ENCODE results near the gene CCDC93.
"Not testable (repeated sequence)": the region's sequence is repeated elsewhere in the genome, so short reads cannot be mapped to it uniquely, and the experiment has no call there.

CCDC93 gene

DNA sequence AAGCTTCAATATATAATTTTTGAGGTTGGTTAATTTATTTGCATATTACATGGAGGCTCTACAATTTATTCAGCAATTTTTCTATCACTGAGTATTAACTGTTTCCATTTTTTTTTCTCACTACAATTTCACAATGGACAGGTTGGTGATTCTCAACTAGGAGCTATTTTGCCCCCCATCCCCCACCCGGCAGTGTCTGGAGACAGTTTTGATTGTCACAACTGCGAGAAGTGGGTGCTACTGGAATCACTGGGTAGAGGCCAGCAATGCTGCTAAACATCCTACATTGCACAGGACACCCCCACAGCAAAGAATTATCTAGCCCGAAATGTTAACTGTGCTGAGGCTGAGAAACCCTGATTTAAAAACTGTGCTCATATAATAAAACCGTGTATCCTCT, 82.6 kb downstream of the CCDC93 start:
- no peak overlapping the region for H3K14ac ChIP-seq (ENCODE audit: low read length in 2 of 2)
- no peaks in the 10 kb centered on the region for H3K27me3 ChIP-seq (ENCODE audit: control insufficient read depth in 1 of 2, insufficient read depth in 1 of 2, low read length in 2 of 2)
- no peak overlapping the region for H2BK120ac ChIP-seq (ENCODE audit: low read depth, low read length)
- no peak overlapping the region for H3K4ac ChIP-seq (ENCODE audit: low read depth in 1 of 2, low read length in 2 of 2)
- no peak overlapping the region for H4K91ac ChIP-seq (ENCODE audit: low read length)
- no peak overlapping the region for H2AFZ ChIP-seq (ENCODE audit: low read depth, low read length)
- no peaks in the 10 kb centered on the region for H3K4me1 ChIP-seq (ENCODE audit: control insufficient read depth, insufficient read depth, low read depth, low read length)
- peaks cover 15% of the 10 kb centered on the region for H3K79me1 ChIP-seq (replicated peaks; ENCODE audit: low read length, poor library complexity, severe bottlenecking)
- H2BK15ac ChIP-seq (ENCODE audit: low read depth, poor library complexity, severe bottlenecking): no peak overlapping the region
- H3K9me3 ChIP-seq (ENCODE audit: control insufficient read depth, low read length): no peaks in the 10 kb centered on the region
- no peak overlapping the region for H3K27ac ChIP-seq (ENCODE audit: low read length, poor library complexity, severe bottlenecking)
- no peak overlapping the region for H2BK5ac ChIP-seq (ENCODE audit: low read depth, low read length, poor library complexity, severe bottlenecking)
- no peak overlapping the region for H3K9ac ChIP-seq (ENCODE audit: low read length)
- no peak overlapping the region for H3K18ac ChIP-seq (ENCODE audit: low read depth in 1 of 2, low read length in 2 of 2)
- no peak for DNase-seq
- peaks cover 48 to 72% of the 10 kb centered on the region in 2 experiments for H3K36me3 ChIP-seq (ENCODE audit: control insufficient read depth in 1 of 2, insufficient read depth in 2 of 2, low read depth in 1 of 2, low read length in 2 of 2)
- WGBS: 97% methylated on average over 2 of the region's 4 CpGs
- no peak overlapping the region for H2AK5ac ChIP-seq (ENCODE audit: low read length, severe bottlenecking)
- H2BK12ac ChIP-seq (ENCODE audit: low read length in 2 of 2): no peak overlapping the region
- H3K4me3 ChIP-seq (ENCODE audit: insufficient read depth in 1 of 2, low read depth in 1 of 2, low read length in 2 of 2): no peak overlapping the region
- no peak overlapping the region for H3K4me2 ChIP-seq (ENCODE audit: low read length, poor library complexity, severe bottlenecking)
- no peak overlapping the region for H3K23ac ChIP-seq (ENCODE audit: low read length in 2 of 2)
- no peak overlapping the region for H4K8ac ChIP-seq (ENCODE audit: low read length)

DNA sequence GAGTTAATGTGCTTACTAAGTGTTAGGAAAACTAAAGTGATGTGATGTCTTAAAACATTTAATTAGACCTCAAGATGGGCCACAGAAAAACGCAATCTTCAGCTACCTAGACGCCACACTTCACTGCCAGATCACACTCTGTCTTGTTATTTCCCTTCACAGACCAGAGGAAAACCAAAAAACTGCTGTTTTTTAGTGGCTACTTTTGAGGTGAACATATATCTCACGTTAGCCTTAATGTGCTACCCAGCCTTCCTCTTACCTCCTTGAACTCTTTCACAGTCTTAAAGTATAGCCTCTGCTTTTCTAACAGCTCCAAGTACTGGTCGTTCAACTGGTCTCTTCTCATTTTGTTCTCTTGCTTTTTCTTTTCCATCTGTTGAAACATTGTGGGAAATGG, 83.1 kb downstream of the CCDC93 start:
- Histone ChIP-seq H3K4me1 (ENCODE audit: control insufficient read depth, insufficient read depth, low read depth, low read length) (no peaks in the 10 kb centered on the region), H2AFZ (ENCODE audit: low read depth, low read length) (no peak overlapping the region), H3K79me1 (replicated peaks; ENCODE audit: low read length, poor library complexity, severe bottlenecking) (peaks cover 15% of the 10 kb centered on the region), H3K27ac (ENCODE audit: low read length, poor library complexity, severe bottlenecking) (no peak overlapping the region), H4K91ac (ENCODE audit: low read length) (no peak overlapping the region), H3K27me3 (ENCODE audit: control insufficient read depth in 1 of 2, insufficient read depth in 1 of 2, low read length in 2 of 2) (no peaks in the 10 kb centered on the region), H3K36me3 (ENCODE audit: control insufficient read depth in 1 of 2, insufficient read depth in 2 of 2, low read depth in 1 of 2, low read length in 2 of 2) (peaks cover 45 to 67% of the 10 kb centered on the region in 2 experiments), H3K4ac (ENCODE audit: low read depth in 1 of 2, low read length in 2 of 2) (no peak overlapping the region), H3K4me3 (ENCODE audit: insufficient read depth in 1 of 2, low read depth in 1 of 2, low read length in 2 of 2) (no peak overlapping the region), H2BK5ac (ENCODE audit: low read depth, low read length, poor library complexity, severe bottlenecking) (no peak overlapping the region), H3K4me2 (ENCODE audit: low read length, poor library complexity, severe bottlenecking) (no peak overlapping the region), H3K14ac (ENCODE audit: low read length in 2 of 2) (no peak overlapping the region), H2BK120ac (ENCODE audit: low read depth, low read length) (no peak overlapping the region), H2AK5ac (ENCODE audit: low read length, severe bottlenecking) (no peak overlapping the region), H3K23ac (ENCODE audit: low read length in 2 of 2) (no peak overlapping the region), H3K9ac (ENCODE audit: low read length) (no peak overlapping the region), H3K18ac (ENCODE audit: low read depth in 1 of 2, low read length in 2 of 2) (no peak overlapping the region), H2BK12ac (ENCODE audit: low read length in 2 of 2) (no peak overlapping the region), H3K9me3 (ENCODE audit: control insufficient read depth, low read length) (no peaks in the 10 kb centered on the region), H4K8ac (ENCODE audit: low read length) (no peak overlapping the region), H2BK15ac (ENCODE audit: low read depth, poor library complexity, severe bottlenecking) (no peak overlapping the region)
- WGBS: 100% methylated on average over 4 of the region's 4 CpGs
- no peak for DNase-seq

DNA sequence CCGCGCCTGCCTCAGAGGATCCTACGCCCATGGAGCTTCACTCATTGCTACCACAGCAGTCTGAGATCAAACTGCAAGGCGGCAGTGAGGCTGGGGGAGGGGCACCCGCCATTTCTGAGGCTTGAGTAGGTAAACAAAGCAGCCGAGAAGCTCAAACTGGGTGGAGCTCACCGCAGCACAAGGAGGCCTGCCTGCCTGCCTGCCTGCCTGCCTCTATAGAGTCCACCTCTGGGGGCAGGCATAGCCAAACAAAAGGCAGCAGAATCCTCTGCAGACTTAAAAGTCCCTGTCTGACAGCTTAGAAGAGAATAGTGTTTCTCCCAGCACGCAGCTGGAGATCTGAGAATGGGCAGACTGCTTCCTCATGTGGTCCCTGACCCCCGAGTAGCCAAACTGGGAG, 90.4 kb downstream of the CCDC93 start:
- DNase-seq; H3K4me3 ChIP-seq (ENCODE audit: insufficient read depth in 1 of 2, low read depth in 1 of 2, low read length in 2 of 2); H2BK15ac ChIP-seq (ENCODE audit: low read depth, poor library complexity, severe bottlenecking); H3K9me3 ChIP-seq (ENCODE audit: control insufficient read depth, low read length); H3K4me2 ChIP-seq (ENCODE audit: low read length, poor library complexity, severe bottlenecking); H3K27me3 ChIP-seq (ENCODE audit: control insufficient read depth in 1 of 2, insufficient read depth in 1 of 2, low read length in 2 of 2); H3K4me1 ChIP-seq (ENCODE audit: control insufficient read depth, insufficient read depth, low read depth, low read length); H3K18ac ChIP-seq (ENCODE audit: low read depth in 1 of 2, low read length in 2 of 2); H2BK12ac ChIP-seq (ENCODE audit: low read length in 2 of 2); H3K9ac ChIP-seq (ENCODE audit: low read length); H4K91ac ChIP-seq (ENCODE audit: low read length); H3K14ac ChIP-seq (ENCODE audit: low read length in 2 of 2); H3K23ac ChIP-seq (ENCODE audit: low read length in 2 of 2); H4K8ac ChIP-seq (ENCODE audit: low read length); H3K27ac ChIP-seq (ENCODE audit: low read length, poor library complexity, severe bottlenecking); H2AFZ ChIP-seq (ENCODE audit: low read depth, low read length); H2BK5ac ChIP-seq (ENCODE audit: low read depth, low read length, poor library complexity, severe bottlenecking); H2AK5ac ChIP-seq (ENCODE audit: low read length, severe bottlenecking); H3K79me1 ChIP-seq (replicated peaks; ENCODE audit: low read length, poor library complexity, severe bottlenecking); H3K4ac ChIP-seq (ENCODE audit: low read depth in 1 of 2, low read length in 2 of 2); H2BK120ac ChIP-seq (ENCODE audit: low read depth, low read length): not testable (repeated sequence)
- WGBS: 95% methylated on average over 9 of the region's 9 CpGs
- H3K36me3 ChIP-seq (ENCODE audit: control insufficient read depth in 1 of 2, insufficient read depth in 2 of 2, low read depth in 1 of 2, low read length in 2 of 2): peaks cover 37 to 48% of the 10 kb centered on the region in 2 experiments

DNA sequence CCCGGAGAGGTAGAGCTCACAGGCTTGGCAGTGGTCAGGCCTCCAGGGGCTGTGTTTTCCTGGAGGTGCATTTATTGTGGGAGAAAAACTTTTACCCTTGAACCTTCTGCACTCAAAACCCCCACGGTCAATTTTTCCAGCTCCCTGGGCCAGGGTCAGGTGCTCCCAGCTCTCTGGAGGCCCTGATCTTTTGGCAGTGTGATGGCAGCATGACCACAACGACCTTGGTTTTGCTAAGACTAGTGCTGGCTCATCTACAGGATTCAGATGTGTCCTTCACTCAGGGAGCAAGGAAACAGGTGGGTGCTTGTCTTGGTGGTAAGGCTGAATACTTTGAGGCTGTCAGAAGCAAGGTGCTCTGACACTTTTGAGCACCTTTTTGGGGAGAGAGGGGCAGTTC, 92.3 kb downstream of the CCDC93 start:
- Histone ChIP-seq H3K23ac (ENCODE audit: low read length in 2 of 2) (no peak overlapping the region), H3K18ac (ENCODE audit: low read depth in 1 of 2, low read length in 2 of 2) (no peak overlapping the region), H3K27me3 (ENCODE audit: control insufficient read depth in 1 of 2, insufficient read depth in 1 of 2, low read length in 2 of 2) (no peaks in the 10 kb centered on the region), H3K36me3 (ENCODE audit: control insufficient read depth in 1 of 2, insufficient read depth in 2 of 2, low read depth in 1 of 2, low read length in 2 of 2) (peaks cover 49 to 67% of the 10 kb centered on the region in 2 experiments), H3K79me1 (replicated peaks; ENCODE audit: low read length, poor library complexity, severe bottlenecking) (peaks cover 5% of the 10 kb centered on the region), H2AFZ (ENCODE audit: low read depth, low read length) (no peak overlapping the region), H2BK12ac (ENCODE audit: low read length in 2 of 2) (no peak overlapping the region), H3K9me3 (ENCODE audit: control insufficient read depth, low read length) (no peaks in the 10 kb centered on the region), H2BK120ac (ENCODE audit: low read depth, low read length) (no peak overlapping the region), H4K91ac (ENCODE audit: low read length) (no peak overlapping the region), H3K4ac (ENCODE audit: low read depth in 1 of 2, low read length in 2 of 2) (no peak overlapping the region), H2BK15ac (ENCODE audit: low read depth, poor library complexity, severe bottlenecking) (no peak overlapping the region), H3K4me1 (ENCODE audit: control insufficient read depth, insufficient read depth, low read depth, low read length) (no peaks in the 10 kb centered on the region), H3K4me2 (ENCODE audit: low read length, poor library complexity, severe bottlenecking) (no peak overlapping the region), H4K8ac (ENCODE audit: low read length) (no peak overlapping the region), H2AK5ac (ENCODE audit: low read length, severe bottlenecking) (no peak overlapping the region), H3K14ac (ENCODE audit: low read length in 2 of 2) (no peak overlapping the region), H3K9ac (ENCODE audit: low read length) (no peak overlapping the region), H3K27ac (ENCODE audit: low read length, poor library complexity, severe bottlenecking) (no peak overlapping the region), H3K4me3 (ENCODE audit: insufficient read depth in 1 of 2, low read depth in 1 of 2, low read length in 2 of 2) (no peak overlapping the region), H2BK5ac (ENCODE audit: low read depth, low read length, poor library complexity, severe bottlenecking) (no peak overlapping the region)
- no peak for DNase-seq
- WGBS: 96% methylated on average over 3 of the region's 3 CpGs

Measured in mesenchymal stem cell (in vitro differentiated cells and primary cell).